Left renal pelvis (tissue), 4 donors: ENCODE data around the gene NLK. TPM values are rescaled to one million over a fixed set of nuclear protein-coding genes. Genes with fewer than 3 reads are reported as not detected.
"Not testable (repeated sequence)": the region's sequence is repeated elsewhere in the genome, so short reads cannot be mapped to it uniquely, and the experiment has no call there.

Source experiments
- DNase-seq, 4 donors: peaks; one replicate each; pipeline ENCODE4 v3.0.0-alpha.2; 2013; ENCODE audit warnings: low read depth in 4 of 4, low spot score in 3 of 4
- polyA plus RNA-seq, 4 donors: library from polyadenylated mRNA; unstranded; fragments of 120-200 nt; gene quantifications; one replicate each; pipeline ENCODE4 v1.2.1, GENCODE V29; 2013; ENCODE audit not compliant: insufficient read length in 4 of 4

The NLK gene
- polyA plus RNA-seq, 4 donors: 18.7 to 53.7 (median 50.8) TPM

GRCh38 chr17:28144019-28144418 is 101.5 kb downstream of the NLK start:
- no peak for DNase-seq

GRCh38 chr17:28145348-28145747 is 102.9 kb downstream of the NLK start:
- DNase-seq: no peak

- no peak for DNase-seq
These were observed 104.5 kb downstream of the NLK start for GRCh38 chr17:28147017-28147416.

GRCh38 chr17:28151001-28151400 is 108.5 kb downstream of the NLK start:
- DNase-seq: no peak

GRCh38 chr17:28154214-28154613 is 111.7 kb downstream of the NLK start:
- DNase-seq: no peak

GRCh38 chr17:28155405-28155804 is 112.9 kb downstream of the NLK start:
- not testable (repeated sequence) for DNase-seq

GRCh38 chr17:28159004-28159403 is 116.5 kb downstream of the NLK start:
- no peak for DNase-seq

- no peak for DNase-seq
These were observed 117.4 kb downstream of the NLK start for GRCh38 chr17:28159924-28160323.

GRCh38 chr17:28160610-28161009 is 118.1 kb downstream of the NLK start:
- DNase-seq: no peak

GRCh38 chr17:28161311-28161710 is 118.8 kb downstream of the NLK start:
- DNase-seq: no peak

GRCh38 chr17:28166478-28166877 is 124.0 kb downstream of the NLK start:
- no peak for DNase-seq

GRCh38 chr17:28169621-28170349 is 127.3 kb downstream of the NLK start:
- no peak for DNase-seq

- DNase-seq: no peak
These were observed 128.3 kb downstream of the NLK start for GRCh38 chr17:28170771-28171170.

GRCh38 chr17:28173031-28173561 is 130.6 kb downstream of the NLK start:
- DNase-seq: no peak

- DNase-seq: peak in 2 of 4 donors; percentile 18 to 24
These were observed 131.3 kb downstream of the NLK start for GRCh38 chr17:28173801-28174200.

GRCh38 chr17:28174352-28175046 is 132.0 kb downstream of the NLK start:
- DNase-seq: no peak

- DNase-seq: no peak
These were observed 134.9 kb downstream of the NLK start for GRCh38 chr17:28177351-28177750.

- DNase-seq: no peak
These were observed 136.3 kb downstream of the NLK start for GRCh38 chr17:28178800-28179199.

GRCh38 chr17:28180449-28180848 is 138.0 kb downstream of the NLK start:
- DNase-seq: no peak

- no peak for DNase-seq
These were observed 139.1 kb downstream of the NLK start for GRCh38 chr17:28181568-28181967.

- DNase-seq: no peak
These were observed 140.1 kb downstream of the NLK start for GRCh38 chr17:28182559-28182958.

- DNase-seq: no peak
These were observed 143.2 kb downstream of the NLK start for GRCh38 chr17:28185658-28186057.
